Sigmoid colon (tissue), 7 donors: Measurements from ENCODE around the gene SERTAD2. TPM values are rescaled to one million over a fixed set of nuclear protein-coding genes. Genes with fewer than 3 reads are reported as not detected.

Experiments used
- DNase-seq: peaks from one replicate; pipeline ENCODE4 v3.0.0-alpha.2; 2019
- H3K27ac ChIP-seq, 4 donors: fragments of 200-600 bp; sonication (generic); one replicate each; pipeline ENCODE4 v1.5.1; 2016 to 2019; ENCODE audit warnings: mild to moderate bottlenecking in 1 of 4
- H3K27me3 ChIP-seq, 3 donors: fragments of 200-600 bp; sonication (generic); one replicate each; pipeline ENCODE4 v1.5.1; 2019; ENCODE audit warnings: mild to moderate bottlenecking in 1 of 3
- H3K36me3 ChIP-seq, 4 donors: fragments of 200-600 bp; sonication (generic); one replicate each; pipeline ENCODE4 v1.5.1; 2016 to 2019
- H3K4me1 ChIP-seq, 4 donors: fragments of 200-600 bp; sonication (generic); one replicate each; pipeline ENCODE4 v1.5.1; 2017 to 2019
- H3K4me3 ChIP-seq, 4 donors: fragments of 200-600 bp; sonication (generic); one replicate each; pipeline ENCODE4 v1.5.1; 2017 to 2019; ENCODE audit warnings: mild to moderate bottlenecking in 2 of 4, moderate library complexity in 1 of 4
- H3K9me3 ChIP-seq, 4 donors: fragments of 200-600 bp in 3 of 4; sonication (generic) in 3 of 4; one replicate each; pipeline versions ENCODE4 v1.5.1 to v1.6.1; 2013 to 2019
- EP300 ChIP-seq, 4 donors: sonication (generic); formaldehyde crosslinking; IDR thresholded peaks; one replicate each; pipeline ENCODE4 v1.6.1; 2017; ENCODE audit warnings: antibody characterized with exemption in 4 of 4
- POLR2A ChIP-seq, 2 donors: fragments of 450-650 bp; IDR thresholded peaks; one replicate each; pipeline ENCODE4 v1.6.1; 2016; ENCODE audit warnings: antibody characterized with exemption in 2 of 2, mild to moderate bottlenecking in 2 of 2, moderate library complexity in 2 of 2
- POLR2AphosphoS5 ChIP-seq, 4 donors: sonication (generic); formaldehyde crosslinking; IDR thresholded peaks; one replicate each; pipeline ENCODE4 v1.6.1; 2017; ENCODE audit warnings: antibody characterized with exemption in 4 of 4
- WGBS, 2 donors: extraction: QIAGEN DNeasy Blood & Tissue Kit; methylation state at CpG; one replicate each; pipeline ENCODE4 v1.1.7; 2013; 5-methylcytosine and 5-hydroxymethylcytosine counted together
- intact Hi-C: fragments of 100-400 bp; cut with DNase I; formaldehyde crosslinking; loops from one replicate; pipeline ENCODE4 v1.15.1; 2023
- polyA plus RNA-seq, 3 donors: library from polyadenylated mRNA; stranded (reverse); fragments of 200-250 nt; gene quantifications; one replicate each; pipeline ENCODE4 v1.2.3, GENCODE V29; 2013
- total RNA-seq, 4 donors: library from RNA; depleted of rRNA; stranded (reverse); fragments of >200 nt; gene quantifications; one replicate each; pipeline ENCODE4 v1.1.0, GENCODE V29; 2016
- TF ChIP-seq, protein P1 (sequence below), 4 experiments: fragments of 450-650 bp in 3 of 4; fragments of 200-600 bp in 1 of 4; IDR thresholded peaks; one replicate each; pipeline ENCODE4 v1.5.1; 2016 to 2019; ENCODE audit warnings: antibody characterized with exemption in 4 of 4, mild to moderate bottlenecking in 3 of 4, moderate library complexity in 2 of 4
- donor health status: healthy with polysubstance abuse.
- donor health status: Bipolar disorder and iron deficiency.
- donor health status: healthy.

The SERTAD2 gene
- total and polyA plus RNA-seq, 7 donors = 6.9 to 14.3 (median 9.1) TPM

DNA sequence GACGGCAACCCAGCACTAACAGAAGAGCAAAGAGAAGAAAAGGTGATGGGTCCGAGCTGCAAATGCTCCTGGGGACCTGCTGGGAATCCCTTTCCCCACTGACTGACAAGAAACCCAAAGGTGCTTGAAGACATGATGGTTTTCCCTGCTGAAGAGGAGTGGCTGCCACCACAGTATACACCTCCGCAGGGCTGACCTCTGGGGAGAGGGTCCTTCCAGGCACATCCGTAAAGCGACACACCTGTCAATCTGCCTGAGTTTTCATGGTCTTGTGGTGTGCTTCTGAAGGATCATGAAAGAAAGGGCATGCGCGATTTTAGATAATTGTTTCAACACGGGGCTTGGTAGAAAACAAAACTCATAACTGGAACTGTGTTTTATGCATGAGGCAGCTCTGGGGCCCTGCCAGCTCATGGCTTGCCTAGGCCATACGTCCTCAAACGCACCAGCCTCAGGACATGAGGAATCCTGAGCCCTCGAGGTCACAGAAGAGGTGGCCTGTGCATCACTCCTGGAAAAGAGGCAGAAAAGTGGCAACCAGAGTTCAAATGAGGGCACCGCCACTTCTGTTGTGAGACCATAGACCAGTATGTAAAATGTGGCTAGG, 51.8 kb downstream of the SERTAD2 start:
- Histone ChIP-seq H3K4me1 (peaks cover 0 to 13% (median 8%) of the 10 kb centered on the region in 4 donors), H3K27ac (no peak overlapping the region), H3K9me3 (no peaks in the 10 kb centered on the region), H3K4me3 (no peak overlapping the region), H3K36me3 (no peaks in the 10 kb centered on the region), H3K27me3 (no peaks in the 10 kb centered on the region)
- TF ChIP-seq POLR2A (IDR thresholded peaks at IDR 0.05) (no peak), EP300 (IDR thresholded peaks at IDR 0.05) (no peak), POLR2AphosphoS5 (IDR thresholded peaks at IDR 0.05) (no peak)
- TF ChIP-seq, protein P1, sequence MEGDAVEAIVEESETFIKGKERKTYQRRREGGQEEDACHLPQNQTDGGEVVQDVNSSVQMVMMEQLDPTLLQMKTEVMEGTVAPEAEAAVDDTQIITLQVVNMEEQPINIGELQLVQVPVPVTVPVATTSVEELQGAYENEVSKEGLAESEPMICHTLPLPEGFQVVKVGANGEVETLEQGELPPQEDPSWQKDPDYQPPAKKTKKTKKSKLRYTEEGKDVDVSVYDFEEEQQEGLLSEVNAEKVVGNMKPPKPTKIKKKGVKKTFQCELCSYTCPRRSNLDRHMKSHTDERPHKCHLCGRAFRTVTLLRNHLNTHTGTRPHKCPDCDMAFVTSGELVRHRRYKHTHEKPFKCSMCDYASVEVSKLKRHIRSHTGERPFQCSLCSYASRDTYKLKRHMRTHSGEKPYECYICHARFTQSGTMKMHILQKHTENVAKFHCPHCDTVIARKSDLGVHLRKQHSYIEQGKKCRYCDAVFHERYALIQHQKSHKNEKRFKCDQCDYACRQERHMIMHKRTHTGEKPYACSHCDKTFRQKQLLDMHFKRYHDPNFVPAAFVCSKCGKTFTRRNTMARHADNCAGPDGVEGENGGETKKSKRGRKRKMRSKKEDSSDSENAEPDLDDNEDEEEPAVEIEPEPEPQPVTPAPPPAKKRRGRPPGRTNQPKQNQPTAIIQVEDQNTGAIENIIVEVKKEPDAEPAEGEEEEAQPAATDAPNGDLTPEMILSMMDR (IDR thresholded peaks at IDR 0.05) = no peak
- no peak for DNase-seq
- WGBS, 2 donors = 76 to 83% methylated on average over 12 of the region's 12 CpGs
- intact Hi-C loops = no loop called here

DNA sequence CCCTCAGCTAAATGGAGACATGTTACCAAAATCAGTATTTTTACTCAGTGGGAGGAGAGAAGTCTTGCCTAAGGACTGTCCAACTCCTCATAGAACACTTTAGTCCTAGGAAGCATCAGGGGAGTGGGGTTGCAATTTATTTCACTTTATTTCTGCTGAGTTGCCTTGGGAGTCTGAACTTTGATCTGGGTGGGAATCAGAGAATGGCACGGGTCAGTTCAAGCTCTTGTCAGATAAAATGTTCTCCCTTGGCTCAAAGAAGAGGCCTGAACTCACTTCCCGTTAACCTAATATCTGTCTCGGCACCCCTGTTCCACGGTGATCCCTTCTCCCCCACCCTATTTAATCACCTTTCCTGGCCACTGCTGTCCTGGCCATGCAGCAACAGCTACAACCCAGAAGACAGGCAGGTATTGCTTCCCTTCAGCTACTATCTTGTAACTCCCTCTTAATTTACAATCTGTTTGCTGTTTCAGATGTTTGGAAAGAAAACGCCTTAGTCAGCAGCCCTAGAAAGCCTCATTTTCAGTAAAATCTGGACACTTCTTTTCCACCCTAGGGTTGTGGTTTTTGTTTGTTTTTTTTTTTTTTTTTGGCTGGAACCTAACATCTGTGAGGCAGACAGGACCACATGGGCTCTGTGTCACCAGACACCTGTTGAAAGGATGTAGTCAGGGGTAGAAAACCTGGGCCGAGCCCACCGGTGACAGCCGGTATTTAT, 52.5 kb downstream of the SERTAD2 start:
- intact Hi-C loops = no loop called here

DNA sequence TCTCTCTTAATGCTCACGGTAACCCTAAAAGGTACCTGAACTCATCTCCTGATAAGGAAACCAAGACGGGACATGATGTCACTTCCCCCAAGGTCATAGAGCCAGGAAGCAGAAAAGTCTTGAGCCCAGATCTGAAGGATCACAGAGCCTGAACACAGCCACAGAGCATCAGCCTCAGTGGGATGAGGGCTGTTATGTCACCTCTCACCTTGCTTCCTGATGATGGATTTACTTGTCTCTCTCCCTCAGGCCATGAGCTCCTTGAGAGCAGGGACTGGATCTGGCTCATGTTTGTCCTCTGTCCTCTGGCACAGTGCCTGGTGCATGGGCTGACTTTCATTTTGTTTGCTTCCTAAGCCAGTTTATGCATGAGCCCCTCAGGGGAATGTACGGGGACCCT, 54.2 kb downstream of the SERTAD2 start:
- Histone ChIP-seq H3K4me3 (no peak overlapping the region), H3K27ac (no peak overlapping the region), H3K4me1 (peaks cover 0 to 4% (median 1%) of the 10 kb centered on the region in 4 donors), H3K27me3 (no peaks in the 10 kb centered on the region), H3K9me3 (no peaks in the 10 kb centered on the region), H3K36me3 (no peaks in the 10 kb centered on the region)
- WGBS, 2 donors = 26 to 39% methylated on average over 3 of the region's 3 CpGs
- DNase-seq = no peak
- intact Hi-C loops = no loop called here
- no peak for TF ChIP-seq POLR2A (IDR thresholded peaks at IDR 0.05)
- TF ChIP-seq, protein P1 (IDR thresholded peaks at IDR 0.05) = no peak
- TF ChIP-seq EP300 (IDR thresholded peaks at IDR 0.05) = no peak
- no peak for TF ChIP-seq POLR2AphosphoS5 (IDR thresholded peaks at IDR 0.05)

More for the DNA sequence above, 52.5 kb downstream of the SERTAD2 start:
- H3K4me3 ChIP-seq = no peak overlapping the region
- no peaks in the 10 kb centered on the region for H3K9me3 ChIP-seq
- no peak overlapping the region for H3K27ac ChIP-seq
- TF ChIP-seq, protein P1 (IDR thresholded peaks at IDR 0.05) = no peak
- TF ChIP-seq POLR2A (IDR thresholded peaks at IDR 0.05) (no peak), POLR2AphosphoS5 (IDR thresholded peaks at IDR 0.05) (no peak), EP300 (IDR thresholded peaks at IDR 0.05) (no peak)
- peaks cover 0 to 13% (median 8%) of the 10 kb centered on the region in 4 donors for H3K4me1 ChIP-seq
- 32 to 68% methylated on average over 8 of the region's 8 CpGs for WGBS, 2 donors
- no peaks in the 10 kb centered on the region for H3K36me3 ChIP-seq
- DNase-seq = no peak
- no peaks in the 10 kb centered on the region for H3K27me3 ChIP-seq

DNA sequence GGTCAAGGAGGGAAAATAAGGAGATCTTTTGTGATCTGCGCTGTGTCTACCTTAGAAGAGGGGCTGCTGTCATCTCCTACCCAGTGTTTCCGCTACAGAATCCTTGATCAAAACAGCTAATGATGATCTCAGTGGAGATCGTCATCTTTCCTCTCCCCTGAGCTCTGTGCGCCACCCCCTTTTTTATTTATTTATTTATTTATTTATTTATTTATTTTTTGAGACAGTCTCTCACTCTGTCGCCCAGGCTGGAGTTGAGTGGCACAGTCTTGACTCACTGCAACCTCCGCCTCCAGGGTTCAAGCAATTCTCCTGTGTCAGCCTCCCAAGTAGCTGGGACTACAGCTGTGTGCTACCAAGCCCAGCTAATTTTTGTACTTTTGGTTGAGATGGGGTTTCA, 55.5 kb downstream of the SERTAD2 start:
- H3K4me3 ChIP-seq = no peak overlapping the region
- H3K27ac ChIP-seq = no peak overlapping the region
- no peak for TF ChIP-seq POLR2A (IDR thresholded peaks at IDR 0.05)
- TF ChIP-seq POLR2AphosphoS5 (IDR thresholded peaks at IDR 0.05) = no peak
- no peak for TF ChIP-seq EP300 (IDR thresholded peaks at IDR 0.05)
- TF ChIP-seq, protein P1 (IDR thresholded peaks at IDR 0.05) = no peak
- peaks cover 0 to 4% (median 0%) of the 10 kb centered on the region in 4 donors for H3K4me1 ChIP-seq
- H3K36me3 ChIP-seq = peaks cover 0 to 7% (median 0%) of the 10 kb centered on the region in 4 donors
- H3K27me3 ChIP-seq = no peaks in the 10 kb centered on the region
- H3K9me3 ChIP-seq = no peaks in the 10 kb centered on the region
- no peak for DNase-seq
- intact Hi-C loops = no loop called here
- 97% methylated on average over 6 of the region's 6 CpGs for WGBS, 2 donors
